ENCODE results near the gene IGFBP1.
"Not testable (repeated sequence)": the region's sequence is repeated elsewhere in the genome, so short reads cannot be mapped to it uniquely, and the experiment has no call there.

IGFBP1 gene

GRCh38 chr7:45888185-45888992 is at the start of gene IGFBP1:
Gene IGFBP1, plus strand, starts transcription at chr7:45888488. Its CDS starts 165 bp downstream, at chr7:45888653.
- DNase-seq (ENCODE audit: low read depth) = peak; percentile 17

GRCh38 chr7:45838852-45839251 is 49.4 kb upstream of the IGFBP1 start:
- not testable (repeated sequence) for DNase-seq (ENCODE audit: low read depth)

- not testable (repeated sequence) for DNase-seq (ENCODE audit: low read depth)
These were observed 46.2 kb upstream of the IGFBP1 start for GRCh38 chr7:45841926-45842717.

GRCh38 chr7:45846536-45846935 is 41.8 kb upstream of the IGFBP1 start:
- DNase-seq (ENCODE audit: low read depth) = peak; percentile 3

GRCh38 chr7:45848734-45849133 is 39.6 kb upstream of the IGFBP1 start:
- not testable (repeated sequence) for DNase-seq (ENCODE audit: low read depth)

- not testable (repeated sequence) for DNase-seq (ENCODE audit: low read depth)
These were observed 35.3 kb upstream of the IGFBP1 start for GRCh38 chr7:45852984-45853383.

- DNase-seq (ENCODE audit: low read depth) = not testable (repeated sequence)
These were observed 34.8 kb upstream of the IGFBP1 start for GRCh38 chr7:45853491-45853890.

- not testable (repeated sequence) for DNase-seq (ENCODE audit: low read depth)
These were observed 32.6 kb upstream of the IGFBP1 start for GRCh38 chr7:45855680-45856079.

GRCh38 chr7:45856888-45857287 is 31.4 kb upstream of the IGFBP1 start:
- not testable (repeated sequence) for DNase-seq (ENCODE audit: low read depth)

- peak; percentile 35 for DNase-seq (ENCODE audit: low read depth)
These were observed 24.6 kb upstream of the IGFBP1 start for GRCh38 chr7:45863715-45864114.

GRCh38 chr7:45865594-45866410 is 22.5 kb upstream of the IGFBP1 start:
- DNase-seq (ENCODE audit: low read depth) = peak; percentile 47

- no peak for DNase-seq (ENCODE audit: low read depth)
These were observed 20.8 kb upstream of the IGFBP1 start for GRCh38 chr7:45867471-45867870.

- no peak for DNase-seq (ENCODE audit: low read depth)
These were observed 18.9 kb upstream of the IGFBP1 start for GRCh38 chr7:45869426-45869825.

GRCh38 chr7:45872116-45873034 is 15.9 kb upstream of the IGFBP1 start:
- DNase-seq (ENCODE audit: low read depth) = peak; percentile 44

- no peak for DNase-seq (ENCODE audit: low read depth)
These were observed 15.3 kb upstream of the IGFBP1 start, which contains the start of gene CCDC201 for GRCh38 chr7:45873035-45873354. Gene CCDC201, minus strand, starts transcription at chr7:45873082. Its CDS starts 75 bp downstream, at chr7:45873007.

- DNase-seq (ENCODE audit: low read depth) = no peak
These were observed 14.9 kb upstream of the IGFBP1 start for GRCh38 chr7:45873355-45873754.

- DNase-seq (ENCODE audit: low read depth) = peak; percentile 94
These were observed 13.7 kb upstream of the IGFBP1 start for GRCh38 chr7:45874408-45875131.

- DNase-seq (ENCODE audit: low read depth) = no peak
These were observed 11.8 kb upstream of the IGFBP1 start for GRCh38 chr7:45876519-45876918.

GRCh38 chr7:45878457-45879144 is 9.7 kb upstream of the IGFBP1 start:
- DNase-seq (ENCODE audit: low read depth) = no peak

GRCh38 chr7:45880433-45880860 is 7.8 kb upstream of the IGFBP1 start:
- DNase-seq (ENCODE audit: low read depth) = no peak
